ENCODE results near the gene DAD1.

DNA sequence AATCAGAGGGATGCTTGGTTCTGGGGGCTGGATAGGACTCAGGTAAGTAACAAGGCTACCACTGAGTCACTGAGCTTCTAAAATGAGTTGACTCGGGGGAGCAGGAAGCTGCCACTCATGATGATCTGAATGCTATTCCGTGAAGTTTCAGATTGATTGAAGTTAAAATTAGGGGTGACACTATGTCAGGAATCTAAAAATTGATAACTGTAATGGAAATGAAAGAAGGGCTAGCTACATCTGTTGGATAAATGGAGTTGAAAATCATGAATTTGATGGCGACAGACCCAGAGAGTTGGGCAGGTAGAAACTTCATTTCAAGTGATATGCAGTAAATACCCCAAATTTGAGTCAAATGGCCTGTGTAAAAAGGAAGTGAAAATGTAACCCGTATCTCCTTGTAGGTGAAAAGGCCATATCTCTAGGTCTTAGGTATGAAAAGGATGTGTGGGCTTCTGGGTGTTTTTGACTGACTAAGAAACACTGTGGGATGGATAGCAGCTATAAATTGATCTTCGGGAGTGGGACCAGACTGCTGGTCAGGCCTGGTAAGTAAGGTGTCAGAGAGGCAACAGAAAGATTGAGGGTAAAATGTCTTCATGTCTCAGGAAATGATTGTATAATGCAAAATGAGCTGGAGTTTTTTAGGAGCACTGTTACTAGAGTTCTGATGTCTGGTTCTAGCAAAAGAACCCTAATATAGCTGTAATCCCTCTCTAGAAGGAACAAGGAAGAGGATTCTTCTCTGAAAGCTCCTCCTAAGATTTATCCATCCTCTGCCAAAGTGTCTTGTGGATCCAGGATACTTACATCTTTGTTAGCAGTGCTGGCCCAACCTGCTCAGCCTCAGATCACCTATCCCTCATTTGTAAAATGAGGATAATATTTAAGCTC is 57.3 kb downstream of the DAD1 start:
- TF ChIP-seq, protein P1, sequence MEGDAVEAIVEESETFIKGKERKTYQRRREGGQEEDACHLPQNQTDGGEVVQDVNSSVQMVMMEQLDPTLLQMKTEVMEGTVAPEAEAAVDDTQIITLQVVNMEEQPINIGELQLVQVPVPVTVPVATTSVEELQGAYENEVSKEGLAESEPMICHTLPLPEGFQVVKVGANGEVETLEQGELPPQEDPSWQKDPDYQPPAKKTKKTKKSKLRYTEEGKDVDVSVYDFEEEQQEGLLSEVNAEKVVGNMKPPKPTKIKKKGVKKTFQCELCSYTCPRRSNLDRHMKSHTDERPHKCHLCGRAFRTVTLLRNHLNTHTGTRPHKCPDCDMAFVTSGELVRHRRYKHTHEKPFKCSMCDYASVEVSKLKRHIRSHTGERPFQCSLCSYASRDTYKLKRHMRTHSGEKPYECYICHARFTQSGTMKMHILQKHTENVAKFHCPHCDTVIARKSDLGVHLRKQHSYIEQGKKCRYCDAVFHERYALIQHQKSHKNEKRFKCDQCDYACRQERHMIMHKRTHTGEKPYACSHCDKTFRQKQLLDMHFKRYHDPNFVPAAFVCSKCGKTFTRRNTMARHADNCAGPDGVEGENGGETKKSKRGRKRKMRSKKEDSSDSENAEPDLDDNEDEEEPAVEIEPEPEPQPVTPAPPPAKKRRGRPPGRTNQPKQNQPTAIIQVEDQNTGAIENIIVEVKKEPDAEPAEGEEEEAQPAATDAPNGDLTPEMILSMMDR (optimal IDR thresholded peaks at IDR 0.05 in 1 of 3, IDR thresholded peaks at IDR 0.05 in 1 of 3, conservative IDR thresholded peaks at IDR 0.05 in 1 of 3; ENCODE audit: extremely low read depth in 1 of 3, insufficient read depth in 2 of 3, low read length in 3 of 3) = no peak
- no peak for TF ChIP-seq EZH2 (IDR thresholded peaks at IDR 0.05; ENCODE audit: low read length)

Measured in keratinocyte (primary cell).